Right lobe of liver (tissue), 4 donors: Measurements from ENCODE around the gene NMRAL1.

Source experiments
- CTCF ChIP-seq, 4 donors: fragments of 200-600 bp in 3 of 4; fragments of 450-650 bp in 1 of 4; IDR thresholded peaks; one replicate each; pipeline versions ENCODE4 v1.5.1 to v1.8.0; 2016 to 2022; ENCODE audit warnings: antibody characterized with exemption in 4 of 4, mild to moderate bottlenecking in 2 of 4
- POLR2A ChIP-seq: fragments of 450-650 bp; IDR thresholded peaks from one replicate; pipeline ENCODE4 v1.6.1; 2017; ENCODE audit warnings: antibody characterized with exemption, mild to moderate bottlenecking
- donor health status: DM: no; HTN: no; CAD: no.
- donor health status: DM: no; HTN: no; CAD: no.
- donor health status: DM: no; HTN: yes; CAD: no.

- no peak for TF ChIP-seq CTCF (IDR thresholded peaks at IDR 0.05)
- TF ChIP-seq POLR2A: no peak
Observed at GRCh38 chr16:4412159-4412558, 62.3 kb downstream of the NMRAL1 start.
